A549 (cell line): ENCODE data around the gene FGF2. TPM values are rescaled to one million over a fixed set of nuclear protein-coding genes. Genes with fewer than 3 reads are reported as not detected.
"Not testable (repeated sequence)": the region's sequence is repeated elsewhere in the genome, so short reads cannot be mapped to it uniquely, and the experiment has no call there.

Experiments
- ATAC-seq, 2 experiments: fragments of 200-7000 bp in 1 of 2; fragments of >200 bp in 1 of 2; cut with Nextera tagmentation in 1 of 2; cut with Tn5 transposase in 1 of 2; 3 replicates each; pipeline versions ENCODE4 v1.8.0 to v1.9.1; 2018 to 2020; ENCODE audit warnings: mild to moderate bottlenecking in 1 of 2, moderate library complexity in 1 of 2
- CTCF ChIA-PET: fragments of 300-600 bp; sonication (Branson Sonifier 250); formaldehyde crosslinking; extraction: SDS; loops from one replicate; lab custom pipeline; 2021; ENCODE audit warnings: antibody characterized with exemption, inconsistent platforms; lab: Yijun Ruan, JAX
- POLR2A ChIA-PET: fragments of 350-600 bp; formaldehyde crosslinking; extraction: SDS; loops from one replicate; lab custom pipeline; 2021; ENCODE audit warnings: antibody characterized with exemption, inconsistent platforms; lab: Yijun Ruan, JAX
- DNase-seq, 2 experiments: peaks; one replicate each; pipeline versions ENCODE4 v3.0.0 to v3.0.0-alpha.2; 2011 to 2016; ENCODE audit warnings: low read depth in 1 of 2, low spot score in 1 of 2
- FAIRE-seq: peaks from 2 replicates; lab custom pipeline; 2011; peaks lifted over from hg19 to GRCh38; lab: Jason Lieb, UNC
- H3K27ac ChIP-seq, 2 experiments: fragments of >200 bp; sonication (Bioruptor Twin); formaldehyde crosslinking; 3 replicates each; pipeline ENCODE4 v1.5.1; 2016 to 2017
- H3K4me1 ChIP-seq: fragments of >200 bp; sonication (Bioruptor Twin); formaldehyde crosslinking; 3 replicates; pipeline ENCODE4 v1.6.1; 2016
- H3K4me2 ChIP-seq: fragments of >200 bp; sonication (Bioruptor Twin); formaldehyde crosslinking; 3 replicates; pipeline ENCODE4 v1.6.1; 2016
- H3K4me3 ChIP-seq: fragments of >200 bp; sonication (Bioruptor Twin); formaldehyde crosslinking; 3 replicates; pipeline ENCODE4 v1.5.1; 2016
- H3K9me3 ChIP-seq: fragments of >200 bp; sonication (Bioruptor Twin); formaldehyde crosslinking; 3 replicates; pipeline ENCODE4 v1.6.1; 2016
- BCL3 ChIP-seq: fragments of >200 bp; sonication (Bioruptor Twin); formaldehyde crosslinking; IDR thresholded peaks from 3 replicates; pipeline ENCODE4 v1.6.1; 2016
- CBX8 ChIP-seq: fragments of 200-600 bp; sonication (generic); IDR thresholded peaks from 2 replicates; pipeline ENCODE4 v1.6.1; 2016
- E2F6 ChIP-seq: IDR thresholded peaks from 2 replicates; pipeline ENCODE4 v1.6.1; 2012; ENCODE audit warnings: low read depth, borderline replicate concordance
- EP300 ChIP-seq, 2 experiments: fragments of >200 bp; sonication (Bioruptor Twin); formaldehyde crosslinking; IDR thresholded peaks; 2 replicates in 1 of 2; 3 replicates in 1 of 2; pipeline ENCODE4 v1.6.1; 2016 to 2017
- ESRRA ChIP-seq: fragments of 150-350 bp; IDR thresholded peaks from 2 replicates; pipeline ENCODE4 v1.6.1; 2014; ENCODE audit warnings: mild to moderate bottlenecking, low read length, borderline replicate concordance
- HEYL ChIP-seq: fragments of 250-450 bp; sonication (Bioruptor Pico); IDR thresholded peaks from 2 replicates; pipeline ENCODE4 v1.8.0; 2021; ENCODE audit warnings: mild to moderate bottlenecking, moderate library complexity
- HMGXB4 ChIP-seq: fragments of 250-450 bp; sonication (Bioruptor Pico); IDR thresholded peaks from 2 replicates; pipeline ENCODE4 v1.5.0; 2021; ENCODE audit warnings: mild to moderate bottlenecking, moderate library complexity, borderline replicate concordance
- HOXB13 ChIP-seq: fragments of 250-450 bp; sonication (Bioruptor Pico); IDR thresholded peaks from 2 replicates; pipeline ENCODE4 v1.5.0; 2020; ENCODE audit warnings: low read depth, mild to moderate bottlenecking, moderate library complexity
- HOXB5 ChIP-seq: fragments of 250-450 bp; sonication (Bioruptor Pico); IDR thresholded peaks from 2 replicates; pipeline ENCODE4 v1.5.0; 2020; ENCODE audit warnings: mild to moderate bottlenecking, moderate library complexity
- JUN ChIP-seq, 2 experiments: fragments of >200 bp; sonication (Bioruptor Twin); formaldehyde crosslinking; IDR thresholded peaks; 2 replicates in 1 of 2; 3 replicates in 1 of 2; pipeline ENCODE4 v1.6.1; 2016 to 2017
- MAX ChIP-seq: IDR thresholded peaks from 2 replicates; pipeline ENCODE4 v1.6.1; 2012
- MYC ChIP-seq: IDR thresholded peaks from 2 replicates; pipeline ENCODE4 v1.6.1; 2012; ENCODE audit warnings: mild to moderate bottlenecking, inconsistent platforms, low read length, improper control_type of control experiment, borderline replicate concordance
- NFE2L2 ChIP-seq: fragments of 150-350 bp; conservative IDR thresholded peaks from 2 replicates; pipeline ENCODE4 v1.6.1; 2014; ENCODE audit warnings: low read length
- NPAS2 ChIP-seq: fragments of 250-450 bp; sonication (Bioruptor Pico); IDR thresholded peaks from 2 replicates; pipeline ENCODE4 v1.8.0; 2022; ENCODE audit warnings: mild to moderate bottlenecking, moderate library complexity, borderline replicate concordance
- RAD21 ChIP-seq, 2 experiments: fragments of >200 bp in 1 of 2; sonication (Bioruptor Twin) in 1 of 2; formaldehyde crosslinking in 1 of 2; IDR thresholded peaks in 1 of 2; conservative IDR thresholded peaks in 1 of 2; 2 replicates in 1 of 2; 3 replicates in 1 of 2; pipeline ENCODE4 v1.6.1; 2012 to 2018; ENCODE audit warnings: inconsistent platforms in 1 of 2
- REST ChIP-seq: fragments of 200-600 bp; sonication (generic); IDR thresholded peaks from 2 replicates; pipeline ENCODE4 v1.6.1; 2016; ENCODE audit warnings: antibody characterized with exemption, mild to moderate bottlenecking, moderate library complexity
- RFX5 ChIP-seq: fragments of 450-650 bp; IDR thresholded peaks from 2 replicates; pipeline ENCODE4 v1.7.1; 2014; ENCODE audit warnings: antibody characterized with exemption, mild to moderate bottlenecking, moderate library complexity
- RNF2 ChIP-seq: fragments of 200-600 bp; sonication (generic); IDR thresholded peaks from 2 replicates; pipeline ENCODE4 v1.6.1; 2016; ENCODE audit warnings: low read depth, mild to moderate bottlenecking, antibody characterized with exemption, moderate library complexity, borderline replicate concordance
- WGBS: methylation state at CpG from one replicate; pipeline ENCODE4 v1.1.6; 2017; ENCODE audit errors: missing lambda C conversion rate; 5-methylcytosine and 5-hydroxymethylcytosine counted together
- polyA plus RNA-seq, 4 experiments: library from polyadenylated mRNA; depleted of rRNA in 3 of 4; stranded (reverse); fragments of >200 nt; fragmentation: RNase III in 1 of 4; extraction: RNeasy Plus Mini Kit Qiagen cat#74134 plus additional on column Dnase treatment in 1 of 4; gene quantifications; 2 replicates in 3 of 4; 3 replicates in 1 of 4; pipeline ENCODE4 v1.2.3, GENCODE V29; 2011 to 2017

FGF2 gene
- polyA plus RNA-seq, 2 of the 4 experiments (the other 2 are of a cell fraction) = 35.1 to 45.2 TPM

- Histone ChIP-seq H3K9me3 (no peaks in the 10 kb centered on the region), H3K4me1 (peaks cover 66% of the 10 kb centered on the region), H3K4me3 (no peak overlapping the region)
- no peak for ATAC-seq
- 73% methylated on average over 3 of the region's 3 CpGs for WGBS
- POLR2A ChIA-PET = interaction anchor here (1.1 kb wide), 1 partner anchor 9 kb away, joined by 3 read pairs; no protein-coding TSS in a partner anchor
- TF ChIP-seq MYC (no peak), JUN (IDR thresholded peaks at IDR 0.05) (no peak), NFE2L2 (no peak), HOXB5 (CRISPR knock-in tag) (no peak), HOXB13 (CRISPR knock-in tag) (no peak), MAX (no peak), HMGXB4 (CRISPR knock-in tag) (no peak), HEYL (CRISPR knock-in tag) (no peak), EP300 (IDR thresholded peaks at IDR 0.05) (no peak), REST (no peak), RFX5 (no peak), BCL3 (no peak), NPAS2 (CRISPR knock-in tag) (no peak), E2F6 (no peak), RNF2 (no peak), ESRRA (no peak)
- TF ChIP-seq, all 56 proteins: peak for 0
- DNase-seq (no peak), FAIRE-seq (no peak)
- CTCF ChIA-PET = interaction anchor here (1.1 kb wide), 1 partner anchor 68 kb away, joined by 3 read pairs; no protein-coding TSS in a partner anchor
- Histone ChIP-seq H3K27ac (peak overlapping the region in 1 of 2 experiments; percentile 24; a peak in 2 of 6 replicates), H3K4me2 (no peak overlapping the region)
Observed at GRCh38 chr4:122845760-122846159, 19.1 kb downstream of the FGF2 start.

- ChIA-PET POLR2A (no interaction called here), CTCF (interaction anchor here (0.7 kb wide), 1 partner anchor 117 kb away, joined by 3 read pairs; no protein-coding TSS in a partner anchor)
- no peak overlapping the region for H3K4me3 ChIP-seq
- DNase-seq (no peak), ATAC-seq (peak in 1 of 2 experiments; percentile 14; a peak in 2 of 6 replicates)
- peak overlapping the region in 1 of 2 experiments; percentile 32; a peak in 1 of 6 replicates for H3K27ac ChIP-seq
- H3K4me2 ChIP-seq = no peak overlapping the region
- WGBS = 67% methylated on average over 1 of the region's 1 CpG
- H3K4me1 ChIP-seq = peaks cover 60% of the 10 kb centered on the region
- H3K9me3 ChIP-seq = no peaks in the 10 kb centered on the region
- TF ChIP-seq CBX8 (no peak), RAD21 (conservative IDR thresholded peaks at IDR 0.05 in 1 of 2, IDR thresholded peaks at IDR 0.05 in 1 of 2) (no peak)
- TF ChIP-seq, all 56 proteins: peak for 0
- no peak for FAIRE-seq
Observed at GRCh38 chr4:122847931-122848330, 21.3 kb downstream of the FGF2 start.

GRCh38 chr4:122849789-122850188 lies 23.2 kb downstream of the FGF2 start:
- ATAC-seq, H3K4me3 ChIP-seq, FAIRE-seq, DNase-seq, H3K9me3 ChIP-seq, H3K4me2 ChIP-seq, POLR2A ChIA-PET: not testable (repeated sequence)
- Histone ChIP-seq H3K27ac (peak overlapping the region in 1 of 2 experiments; percentile 29; a peak in 2 of 6 replicates), H3K4me1 (peaks cover 65% of the 10 kb centered on the region)
- whole genome bisulfite sequencing = 94% methylated on average over 3 of the region's 3 CpGs
- CTCF ChIA-PET = interaction anchor here (0.6 kb wide), 1 partner anchor 21 kb away, joined by 3 read pairs; no protein-coding TSS in a partner anchor
